GM06990 (cell line): Measurements from ENCODE around the gene CACNA1F.

Experiments used
- DNase-seq: peaks from one replicate; pipeline ENCODE4 v3.0.0-alpha.2; 2011; ENCODE audit not compliant: insufficient read length; ENCODE audit errors: extremely low read depth
- H3K27me3 ChIP-seq: replicated peaks from 2 replicates; pipeline ENCODE4 v1.6.0; 2011; ENCODE audit warnings: low read length; ENCODE audit not compliant: control insufficient read depth, insufficient read depth
- H3K36me3 ChIP-seq: 2 replicates; pipeline ENCODE4 v1.5.1; 2011; ENCODE audit warnings: low read length; ENCODE audit not compliant: control insufficient read depth, insufficient read depth
- H3K4me3 ChIP-seq: replicated peaks from 2 replicates; pipeline ENCODE4 v1.5.1; 2011; ENCODE audit warnings: low read depth, mild to moderate bottlenecking, control low read depth, low read length
- CTCF ChIP-seq: IDR thresholded peaks from 2 replicates; pipeline ENCODE4 v1.5.1; 2011; ENCODE audit warnings: low read length, control low read depth, mild to moderate bottlenecking, inconsistent platforms; ENCODE audit not compliant: insufficient read depth, poor library complexity, severe bottlenecking

Gene CACNA1F

DNA sequence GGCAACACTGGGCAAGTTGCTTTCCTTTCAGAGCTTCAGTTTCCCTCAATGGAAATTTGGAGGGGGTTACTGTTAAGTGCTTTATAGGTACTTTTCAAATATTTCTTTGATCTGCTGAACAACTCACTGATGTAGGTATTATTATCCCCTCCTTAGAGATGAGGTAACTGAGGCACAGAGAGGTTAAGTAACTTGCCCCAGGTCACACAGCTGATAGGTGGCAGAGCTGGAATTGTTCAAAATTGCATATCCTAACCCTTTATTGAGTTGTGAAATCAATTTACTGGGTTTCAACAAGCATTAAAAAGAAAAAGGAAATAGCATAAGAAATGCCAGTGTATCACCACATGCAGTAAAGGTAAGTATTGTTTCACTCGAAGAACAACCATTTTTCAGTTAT, 43.1 kb upstream of the CACNA1F start:
- Histone ChIP-seq H3K36me3 (no peaks in the 10 kb centered on the region; the same call in 1 of the 2 replicates), H3K27me3 (no peaks in the 10 kb centered on the region), H3K4me3 (no peak overlapping the region)
- no peak for TF ChIP-seq CTCF
- DNase-seq, result no peak

DNA sequence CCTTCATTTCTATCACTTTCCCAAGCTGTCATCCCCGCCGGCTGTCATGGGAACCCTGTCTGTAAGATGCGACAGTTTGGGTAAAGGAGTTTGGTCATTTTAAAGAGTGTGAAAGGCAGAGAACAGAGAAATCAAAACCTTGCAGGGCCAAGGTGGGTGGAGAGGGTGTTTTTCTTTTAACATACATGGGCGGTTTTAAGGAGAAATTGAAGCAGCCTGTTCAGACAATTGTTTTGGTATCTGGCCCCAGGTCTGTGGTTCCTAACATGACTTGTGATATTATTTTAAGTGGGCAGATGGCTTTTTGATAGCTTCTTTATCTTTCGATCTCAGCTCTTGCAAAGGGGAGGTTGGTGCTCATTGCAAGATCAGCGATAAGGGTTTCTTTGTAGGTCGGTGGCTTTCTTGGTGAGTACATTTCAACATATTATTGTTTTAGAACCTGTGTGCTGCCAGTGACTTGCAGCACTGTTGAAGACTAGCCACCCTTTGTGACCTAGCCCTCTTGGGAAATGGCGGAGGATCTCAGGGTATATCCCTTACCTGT, 40.1 kb upstream of the CACNA1F start:
- Histone ChIP-seq H3K4me3 (no peak overlapping the region), H3K36me3 (no peaks in the 10 kb centered on the region; the same call in 1 of the 2 replicates), H3K27me3 (no peaks in the 10 kb centered on the region)
- no peak for TF ChIP-seq CTCF
- no peak for DNase-seq

DNA sequence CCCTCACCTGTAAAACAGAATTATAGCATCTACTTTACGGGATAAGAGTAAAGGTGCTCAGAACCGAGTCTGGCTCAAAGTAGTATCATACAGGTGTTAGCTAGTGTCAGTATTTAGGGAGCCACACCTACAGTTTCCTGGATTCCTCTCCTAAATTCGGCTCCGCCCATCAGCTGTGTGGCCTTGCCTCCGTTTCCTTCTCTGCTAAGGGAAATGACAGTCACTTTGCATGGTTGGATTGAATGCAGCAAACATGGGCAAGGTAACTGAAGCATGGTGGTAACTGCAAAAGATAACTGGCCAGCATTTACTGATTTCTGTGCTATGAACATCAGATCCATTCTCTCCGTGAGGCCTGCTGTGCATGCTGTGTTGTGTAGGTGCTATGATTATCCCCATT, 39.3 kb upstream of the CACNA1F start:
- DNase-seq, result no peak
- no peak for TF ChIP-seq CTCF
- no peaks in the 10 kb centered on the region; the same call in 1 of the 2 replicates for H3K36me3 ChIP-seq
- H3K4me3 ChIP-seq, result no peak overlapping the region
- no peaks in the 10 kb centered on the region for H3K27me3 ChIP-seq

DNA sequence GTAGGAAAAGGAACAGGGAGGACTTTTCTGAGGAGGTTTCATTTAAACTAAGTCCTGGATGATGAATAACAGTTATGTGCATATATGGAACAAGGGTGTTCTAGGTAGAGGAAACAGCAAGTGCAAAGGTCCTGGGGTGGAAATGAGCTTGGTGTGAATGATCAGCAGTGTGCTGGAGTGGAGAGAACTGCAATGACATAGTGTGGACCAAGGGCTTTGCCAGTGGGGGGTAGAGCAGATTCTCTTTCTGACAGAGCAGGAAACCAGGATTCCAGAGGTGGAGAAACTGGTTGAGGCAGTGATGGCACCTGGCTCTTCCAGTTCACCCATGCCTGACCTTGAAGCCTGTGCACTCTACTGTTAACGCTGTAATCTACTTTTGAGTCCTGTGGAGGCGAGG, 38.2 kb upstream of the CACNA1F start:
- TF ChIP-seq CTCF, result no peak
- Histone ChIP-seq H3K27me3 (no peaks in the 10 kb centered on the region), H3K36me3 (no peaks in the 10 kb centered on the region; the same call in 1 of the 2 replicates), H3K4me3 (peak overlapping the region; percentile 73; the same call in 1 of the 2 replicates)
- DNase-seq, result no peak

GRCh38 chrX:49270249-49270921, 37.2 kb upstream of the CACNA1F start:
- H3K4me3 ChIP-seq, result peak overlapping the region; percentile 73
- peak; percentile 30 for DNase-seq
- no peak for TF ChIP-seq CTCF
- no peaks in the 10 kb centered on the region for H3K27me3 ChIP-seq
- H3K36me3 ChIP-seq, result no peaks in the 10 kb centered on the region; the same call in 1 of the 2 replicates
